GM19467 (cell line): Measurements from ENCODE around the gene CRISP2.
"Not testable (repeated sequence)": the region's sequence is repeated elsewhere in the genome, so short reads cannot be mapped to it uniquely, and the experiment has no call there.

Experiments
- ATAC-seq: cut with Tn5 transposase; IDR thresholded peaks from one replicate; pipeline ENCODE4 v1.9.1; 2021; ENCODE audit warnings: mild to moderate bottlenecking, moderate library complexity; ENCODE audit not compliant: unreplicated experiment

Gene CRISP2, protein sequence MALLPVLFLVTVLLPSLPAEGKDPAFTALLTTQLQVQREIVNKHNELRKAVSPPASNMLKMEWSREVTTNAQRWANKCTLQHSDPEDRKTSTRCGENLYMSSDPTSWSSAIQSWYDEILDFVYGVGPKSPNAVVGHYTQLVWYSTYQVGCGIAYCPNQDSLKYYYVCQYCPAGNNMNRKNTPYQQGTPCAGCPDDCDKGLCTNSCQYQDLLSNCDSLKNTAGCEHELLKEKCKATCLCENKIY

GRCh38 chr6:49713346-49713745 lies at the start of gene CRISP2:
CRISP2 (minus strand) TSS chr6:49713543; CDS start chr6:49709196, 4,347 bp downstream.
- ATAC-seq: no peak

DNA sequence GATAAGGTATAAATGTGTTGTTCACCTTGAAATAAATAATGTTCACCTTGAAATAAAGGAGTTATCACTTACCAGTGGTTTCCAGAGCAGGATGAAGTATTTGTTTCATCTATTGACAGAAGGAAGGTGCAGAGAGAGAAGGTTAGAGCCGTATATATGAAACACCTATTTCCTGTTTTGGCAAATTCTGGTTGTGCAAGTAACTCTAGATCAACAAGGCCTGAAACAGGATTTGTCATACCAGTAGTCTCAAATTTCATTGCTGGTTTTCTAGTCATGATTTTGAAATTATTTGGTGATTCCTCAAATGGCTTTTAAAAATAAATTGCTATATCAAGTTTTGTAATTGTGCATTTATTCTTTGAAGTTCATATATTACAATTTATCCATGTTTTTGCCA lies 30.9 kb upstream of the CRISP2 start, which contains the start of gene CRISP3:
Gene CRISP3, minus strand, starts transcription at position 130 of the 400 bp plus-strand sequence. Its CDS starts 21 bp downstream, at position 109.
- no peak for ATAC-seq

- no peak for ATAC-seq
Measured at GRCh38 chr6:49743429-49743828, 30.1 kb upstream of the CRISP2 start.

GRCh38 chr6:49739423-49739822 lies 26.1 kb upstream of the CRISP2 start:
- ATAC-seq: no peak

GRCh38 chr6:49736017-49736508 lies 22.7 kb upstream of the CRISP2 start:
- ATAC-seq: no peak

GRCh38 chr6:49733680-49734079 lies 20.3 kb upstream of the CRISP2 start:
- ATAC-seq: no peak

DNA sequence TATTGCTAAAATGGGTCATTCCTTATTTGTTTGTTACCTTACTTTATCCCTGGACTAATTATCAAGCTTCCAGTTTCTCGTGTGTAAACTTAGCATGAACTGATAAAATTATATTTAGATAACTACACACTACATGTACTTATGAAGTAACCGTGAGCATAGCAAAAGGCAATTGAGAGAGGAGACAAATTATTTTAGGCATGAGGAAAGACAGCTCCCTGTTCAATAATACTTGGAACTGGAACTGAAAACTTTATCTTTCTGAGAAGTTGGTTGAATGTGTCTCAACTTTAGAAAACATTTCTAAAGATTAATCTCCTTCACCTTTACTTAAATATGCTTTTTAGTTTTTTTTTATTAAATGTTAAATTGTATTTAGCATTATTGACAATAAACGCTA lies 19.4 kb upstream of the CRISP2 start:
- ATAC-seq: no peak

DNA sequence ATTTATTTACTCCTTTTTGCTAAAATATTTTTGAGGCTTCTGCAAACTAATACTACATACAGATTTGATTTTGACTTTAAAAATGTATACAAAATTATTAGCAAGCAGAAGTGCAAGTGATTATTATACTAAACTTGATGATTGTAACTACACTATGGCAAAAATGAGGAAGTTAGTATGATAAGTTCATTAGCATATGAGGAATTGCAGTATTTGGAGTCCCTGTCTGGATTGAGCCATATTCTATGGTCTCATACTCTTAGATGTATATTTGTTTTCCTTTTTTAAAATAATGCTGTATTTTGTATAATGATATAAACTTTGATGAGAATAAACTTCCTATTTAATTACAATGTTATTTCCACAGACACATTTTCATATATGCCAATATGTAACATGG lies 16.9 kb upstream of the CRISP2 start:
- ATAC-seq: no peak

DNA sequence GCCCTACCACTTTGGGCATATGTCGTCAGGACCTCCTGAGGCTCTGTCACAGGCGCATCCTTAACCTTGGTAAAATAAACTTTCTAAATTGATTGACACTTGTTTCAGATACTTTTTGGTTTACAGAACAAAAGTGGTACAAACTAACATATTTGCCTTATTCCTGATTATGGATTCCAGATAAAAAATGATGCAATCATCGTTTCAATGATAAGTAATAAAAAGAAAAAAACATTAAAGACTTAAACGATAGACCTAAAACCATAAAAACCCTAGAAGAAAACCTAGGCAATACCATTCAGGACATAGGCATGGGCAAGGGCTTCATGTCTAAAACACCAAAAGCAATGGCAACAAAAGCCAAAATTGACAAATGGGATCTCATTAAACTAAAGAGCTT lies 10.6 kb upstream of the CRISP2 start:
- ATAC-seq: not testable (repeated sequence)

DNA sequence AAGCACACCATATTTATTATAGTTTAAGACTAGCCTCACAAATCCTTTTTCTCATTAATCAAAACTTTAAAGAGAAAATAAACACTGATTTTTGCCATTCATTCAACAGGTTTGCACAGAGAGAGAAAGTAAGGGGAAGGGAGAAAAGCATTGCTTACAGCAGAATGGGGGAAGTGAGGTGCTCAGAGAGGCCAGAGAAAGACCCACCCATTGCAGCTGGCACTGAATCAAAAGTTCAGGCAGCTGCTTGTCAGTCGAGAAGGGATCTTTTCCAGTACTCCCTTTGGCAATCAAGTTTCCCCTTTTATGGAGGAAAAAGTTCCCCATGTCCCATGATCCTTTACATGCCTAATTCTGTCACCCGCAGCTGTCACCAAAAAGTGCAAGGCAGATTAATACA lies 8.0 kb upstream of the CRISP2 start:
- no peak for ATAC-seq

GRCh38 chr6:49720372-49720771 lies 7.0 kb upstream of the CRISP2 start:
- no peak for ATAC-seq

GRCh38 chr6:49698478-49698877 lies 14.9 kb downstream of the CRISP2 start:
- ATAC-seq: no peak

GRCh38 chr6:49693512-49693911 lies 19.8 kb downstream of the CRISP2 start:
- no peak for ATAC-seq

- ATAC-seq: no peak
Measured at GRCh38 chr6:49692534-49692933, 20.8 kb downstream of the CRISP2 start.

DNA sequence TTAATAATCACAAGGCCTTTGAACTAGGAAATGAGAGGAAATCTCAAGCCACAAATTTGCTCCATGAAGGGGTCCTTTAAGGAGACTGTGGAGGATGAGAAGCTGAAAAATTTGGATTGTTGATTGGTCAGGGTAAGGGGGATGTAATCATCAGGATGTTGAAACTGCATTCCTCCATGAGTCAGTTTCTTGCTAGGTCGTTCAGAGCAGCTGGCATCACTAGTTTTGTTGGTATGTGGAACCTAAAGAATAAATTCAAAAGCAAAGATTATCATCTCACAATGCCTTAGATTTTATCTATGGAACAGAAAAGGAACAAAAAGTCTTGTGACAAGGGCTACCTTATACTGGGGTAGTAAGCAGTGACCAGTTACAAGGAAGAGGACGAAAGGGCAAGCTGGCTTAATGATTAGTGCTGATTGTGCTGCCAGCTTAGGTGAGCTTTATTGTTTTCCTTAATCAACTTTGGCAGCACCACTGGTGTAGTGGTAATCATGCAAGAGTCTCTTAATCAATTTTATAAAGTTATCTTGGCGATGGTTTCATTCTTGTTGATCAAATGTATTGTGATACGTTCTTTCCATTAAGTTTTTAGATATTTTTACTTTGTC lies 36.6 kb downstream of the CRISP2 start:
- ATAC-seq: no peak

DNA sequence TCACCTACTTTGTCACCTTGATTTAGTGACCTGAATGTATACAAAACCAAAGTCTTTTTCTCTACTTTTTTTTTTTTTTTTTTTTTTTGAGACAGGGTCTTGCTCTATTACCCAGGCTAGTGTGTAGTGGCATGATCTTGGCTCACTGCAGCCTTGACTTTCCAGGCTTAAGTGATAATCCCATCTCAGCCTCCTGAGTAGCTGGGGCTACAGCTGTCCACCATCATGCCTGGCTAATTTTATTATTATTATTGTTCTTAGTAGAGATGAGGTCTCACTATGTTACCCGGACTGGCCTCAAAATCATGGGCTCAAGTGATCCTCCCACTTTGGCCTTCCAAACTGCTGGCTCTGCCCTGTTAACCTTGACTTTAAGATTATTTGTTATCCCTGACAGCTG lies 37.5 kb downstream of the CRISP2 start:
- ATAC-seq: no peak

GRCh38 chr6:49668083-49668511 lies 45.2 kb downstream of the CRISP2 start:
- no peak for ATAC-seq

- ATAC-seq: no peak
Measured at GRCh38 chr6:49666930-49667757, 46.2 kb downstream of the CRISP2 start.

GRCh38 chr6:49666480-49666879 lies 46.9 kb downstream of the CRISP2 start:
- no peak for ATAC-seq

- no peak for ATAC-seq
Measured at GRCh38 chr6:49664817-49665216, 48.5 kb downstream of the CRISP2 start.

DNA sequence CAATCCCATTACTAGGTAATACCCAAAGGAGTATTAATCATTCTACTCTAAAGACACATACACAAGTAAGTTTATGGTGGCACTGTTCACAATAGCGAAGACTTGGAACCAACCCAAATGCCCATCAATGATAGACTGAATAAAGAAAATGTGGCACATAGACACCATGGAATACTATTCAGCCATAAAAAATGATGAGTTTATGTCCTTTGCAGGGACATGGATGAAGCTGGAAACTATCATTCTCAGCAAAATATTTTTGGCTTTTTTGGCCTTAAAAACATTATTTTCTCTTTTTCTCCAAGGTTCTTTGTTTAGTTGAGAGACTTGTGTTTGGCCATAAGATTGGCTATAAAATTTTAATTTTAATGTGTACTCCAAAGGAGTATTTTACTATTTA lies 49.3 kb downstream of the CRISP2 start:
- not testable (repeated sequence) for ATAC-seq

DNA sequence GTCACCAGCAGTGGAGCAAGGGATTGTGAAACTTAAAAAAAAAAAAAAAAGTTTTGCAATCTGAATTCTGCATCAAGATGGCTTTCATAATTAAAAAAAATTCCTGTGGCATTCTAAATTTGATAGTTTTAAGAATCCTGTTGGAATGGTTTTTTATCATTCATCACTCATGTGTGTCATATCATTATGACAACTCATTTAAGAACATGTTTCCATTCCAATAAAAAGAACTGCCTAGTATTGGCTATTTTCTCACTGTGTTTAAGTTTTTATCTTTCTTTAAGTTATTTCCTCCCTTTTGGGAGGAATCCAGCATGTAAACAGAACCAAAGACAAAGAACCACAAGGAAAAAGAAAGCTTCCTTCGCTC lies 50.5 kb downstream of the CRISP2 start:
- ATAC-seq: no peak
